ENCODE data around the gene YY1.
"Not testable (repeated sequence)": the region's sequence is repeated elsewhere in the genome, so short reads cannot be mapped to it uniquely, and the experiment has no call there.

The YY1 gene

GRCh38 chr14:100297320-100298300, 58.7 kb downstream of the YY1 start:
- ATAC-seq, result peak; percentile 24 to 30

GRCh38 chr14:100298551-100299237, 59.8 kb downstream of the YY1 start:
- no peak for ATAC-seq

GRCh38 chr14:100299238-100299560, 60.3 kb downstream of the YY1 start:
- no peak for ATAC-seq

GRCh38 chr14:100302616-100303015, 63.7 kb downstream of the YY1 start:
- ATAC-seq, result no peak

GRCh38 chr14:100303179-100303578, 64.2 kb downstream of the YY1 start:
- ATAC-seq, result no peak

- no peak for ATAC-seq
These were observed 65.0 kb downstream of the YY1 start for GRCh38 chr14:100303925-100304324.

GRCh38 chr14:100304825-100305323, 65.9 kb downstream of the YY1 start:
- ATAC-seq, result no peak

GRCh38 chr14:100305324-100306100, 66.6 kb downstream of the YY1 start:
- ATAC-seq, result peak in 1 of 2 donors; percentile 22

GRCh38 chr14:100306101-100306997, 67.4 kb downstream of the YY1 start, which contains the start of gene SLC25A29:
TSS of gene SLC25A29 (minus strand) at chr14:100306444. CDS start at chr14:100306232, 212 bp downstream.
- ATAC-seq, result peak; percentile 88 to 90

- ATAC-seq, result no peak
These were observed 68.2 kb downstream of the YY1 start for GRCh38 chr14:100306998-100307765.

- no peak for ATAC-seq
These were observed 69.0 kb downstream of the YY1 start for GRCh38 chr14:100307766-100308426.

GRCh38 chr14:100308427-100308792, 69.5 kb downstream of the YY1 start:
- not testable (repeated sequence) for ATAC-seq

- no peak for ATAC-seq
These were observed 70.2 kb downstream of the YY1 start for GRCh38 chr14:100309028-100309737.

GRCh38 chr14:100312110-100312876, 73.3 kb downstream of the YY1 start:
- ATAC-seq, result not testable (repeated sequence)

GRCh38 chr14:100312877-100313400, 74.0 kb downstream of the YY1 start:
- no peak for ATAC-seq

GRCh38 chr14:100313464-100314230, 74.7 kb downstream of the YY1 start:
- no peak for ATAC-seq

- no peak for ATAC-seq
These were observed 75.8 kb downstream of the YY1 start for GRCh38 chr14:100314724-100315123.

GRCh38 chr14:100317389-100317788, 78.4 kb downstream of the YY1 start:
- no peak for ATAC-seq
